Measurements from ENCODE around the gene BCL7B. TPM values are rescaled to one million over a fixed set of nuclear protein-coding genes. Genes with fewer than 3 reads are reported as not detected.
A peak's percentile ranks its signal among the peaks of the same experiment; 100 is the strongest.
"Not testable (repeated sequence)": the region's sequence is repeated elsewhere in the genome, so short reads cannot be mapped to it uniquely, and the experiment has no call there.

Gene BCL7B
- total RNA-seq, 2 experiments from 2014 or later = 69.7 to 93.0 TPM

GRCh38 chr7:73567846-73568685 lies 10.6 kb upstream of the BCL7B start:
- H3K36me3 Mint-ChIP-seq (ENCODE audit: low read depth) = peaks cover 33% of the 10 kb centered on the region
- ChIA-PET CTCF (interaction anchor here (0.5 to 0.8 kb wide), 4 partner anchors 9 to 108 kb away, joined by 3 to 4 read pairs (median 3); no protein-coding TSS in a partner anchor), POLR2A (no interaction called here)
- H3K4me1 Mint-ChIP-seq = peaks cover 30% of the 10 kb centered on the region
- H3K27ac Mint-ChIP-seq = peak overlapping the region; percentile 63
- H3K4me3 Mint-ChIP-seq = no peak overlapping the region
- DNase-seq = no peak
- no peaks in the 10 kb centered on the region for H3K27me3 Mint-ChIP-seq
- no peaks in the 10 kb centered on the region for H3K9me3 Mint-ChIP-seq

- Mint-ChIP-seq H3K27me3 (no peaks in the 10 kb centered on the region), H3K4me3 (no peak overlapping the region), H3K27ac (no peak overlapping the region), H3K4me1 (peaks cover 30% of the 10 kb centered on the region), H3K9me3 (no peaks in the 10 kb centered on the region), H3K36me3 (ENCODE audit: low read depth) (peaks cover 25% of the 10 kb centered on the region)
- ChIA-PET POLR2A (no interaction called here), CTCF (interaction anchor here (0.6 to 1.0 kb wide), 2 partner anchors 9 to 162 kb away, joined by 3 to 4 read pairs; no protein-coding TSS in a partner anchor)
- no peak for DNase-seq
These were observed 9.7 kb upstream of the BCL7B start for GRCh38 chr7:73567140-73567539.

GRCh38 chr7:73566431-73566830 lies 8.9 kb upstream of the BCL7B start:
- not testable (repeated sequence) for H3K9me3 Mint-ChIP-seq, DNase-seq, H3K27me3 Mint-ChIP-seq
- Mint-ChIP-seq H3K27ac (peak overlapping the region; percentile 88), H3K4me3 (peak overlapping the region; percentile 70), H3K36me3 (ENCODE audit: low read depth) (peaks cover 21% of the 10 kb centered on the region), H3K4me1 (peaks cover 30% of the 10 kb centered on the region)
- ChIA-PET CTCF (interaction anchor here (0.7 to 1.1 kb wide), 4 partner anchors 9 to 163 kb away, joined by 3 read pairs; no protein-coding TSS in a partner anchor), POLR2A (interaction anchor here (0.6 kb wide), 1 partner anchor 11 kb away, joined by 3 read pairs; no protein-coding TSS in a partner anchor)

- Mint-ChIP-seq H3K36me3 (ENCODE audit: low read depth) (peaks cover 15% of the 10 kb centered on the region), H3K27me3 (no peaks in the 10 kb centered on the region), H3K9me3 (no peaks in the 10 kb centered on the region), H3K27ac (peak overlapping the region; percentile 88), H3K4me3 (peak overlapping the region; percentile 70), H3K4me1 (peaks cover 30% of the 10 kb centered on the region)
- CTCF ChIA-PET = interaction anchor here (0.7 to 1.1 kb wide), 4 partner anchors 9 to 163 kb away, joined by 3 read pairs; no protein-coding TSS in a partner anchor
- DNase-seq = no peak
- POLR2A ChIA-PET = interaction anchor here (0.6 kb wide), 3 partner anchors 9 to 18 kb away, joined by 3 to 4 read pairs (median 3); no protein-coding TSS in a partner anchor
These were observed 8.3 kb upstream of the BCL7B start for GRCh38 chr7:73565675-73566340.

GRCh38 chr7:73560109-73560835 lies 2.8 kb upstream of the BCL7B start:
- Mint-ChIP-seq H3K9me3 (no peaks in the 10 kb centered on the region), H3K27ac (no peak overlapping the region), H3K4me3 (no peak overlapping the region), H3K4me1 (peaks cover 27% of the 10 kb centered on the region), H3K36me3 (ENCODE audit: low read depth) (peaks cover 11% of the 10 kb centered on the region), H3K27me3 (no peaks in the 10 kb centered on the region)
- ChIA-PET CTCF (interaction anchor here (0.6 to 2.0 kb wide), 5 partner anchors 15 to 38 kb away, joined by 3 to 7 read pairs (median 3); partner anchors contain the start of gene BAZ1B), POLR2A (no interaction called here)
- no peak for DNase-seq

GRCh38 chr7:73557108-73557396 lies 438 bp downstream of the BCL7B start:
- H3K9me3 Mint-ChIP-seq = no peaks in the 10 kb centered on the region
- H3K36me3 Mint-ChIP-seq (ENCODE audit: low read depth) = peaks cover 19% of the 10 kb centered on the region
- ChIA-PET POLR2A (interaction anchor here (0.6 kb wide), 1 partner anchor 8 kb away, joined by 3 read pairs; no protein-coding TSS in a partner anchor), CTCF (interaction anchor here (0.9 to 1.4 kb wide), 2 partner anchors 15 to 27 kb away, joined by 4 read pairs; no protein-coding TSS in a partner anchor)
- H3K4me3 Mint-ChIP-seq = peak overlapping the region; percentile 94
- H3K27ac Mint-ChIP-seq = peak overlapping the region; percentile 91
- DNase-seq = peak; percentile 91
- H3K27me3 Mint-ChIP-seq = no peaks in the 10 kb centered on the region
- peaks cover 44% of the 10 kb centered on the region for H3K4me1 Mint-ChIP-seq

GRCh38 chr7:73556208-73557107 lies 1.0 kb downstream of the BCL7B start:
- H3K4me1 Mint-ChIP-seq = peaks cover 45% of the 10 kb centered on the region
- ChIA-PET POLR2A (interaction anchor here (0.6 kb wide), 1 partner anchor 9 kb away, joined by 3 read pairs; no protein-coding TSS in a partner anchor), CTCF (interaction anchor here (0.9 to 1.4 kb wide), 3 partner anchors 15 to 34 kb away, joined by 3 to 4 read pairs (median 4); no protein-coding TSS in a partner anchor)
- DNase-seq = no peak
- peak overlapping the region; percentile 89 for H3K27ac Mint-ChIP-seq
- peaks cover 20% of the 10 kb centered on the region for H3K36me3 Mint-ChIP-seq (ENCODE audit: low read depth)
- no peaks in the 10 kb centered on the region for H3K27me3 Mint-ChIP-seq
- peak overlapping the region; percentile 94 for H3K4me3 Mint-ChIP-seq
- H3K9me3 Mint-ChIP-seq = no peaks in the 10 kb centered on the region

- Mint-ChIP-seq H3K27me3 (no peaks in the 10 kb centered on the region), H3K27ac (peak overlapping the region; percentile 89), H3K4me3 (peak overlapping the region; percentile 94), H3K9me3 (no peaks in the 10 kb centered on the region), H3K4me1 (peaks cover 47% of the 10 kb centered on the region), H3K36me3 (ENCODE audit: low read depth) (peaks cover 22% of the 10 kb centered on the region)
- no peak for DNase-seq
- CTCF ChIA-PET = interaction anchor here (0.8 to 1.4 kb wide), 5 partner anchors 10 to 33 kb away, joined by 3 to 4 read pairs (median 3); no protein-coding TSS in a partner anchor
- POLR2A ChIA-PET = no interaction called here
These were observed 2.0 kb downstream of the BCL7B start for GRCh38 chr7:73555411-73555982.

GRCh38 chr7:73550093-73550492 lies 7.4 kb downstream of the BCL7B start:
- DNase-seq, POLR2A ChIA-PET, H3K27ac Mint-ChIP-seq, H3K4me3 Mint-ChIP-seq, H3K27me3 Mint-ChIP-seq, H3K9me3 Mint-ChIP-seq: not testable (repeated sequence)
- peaks cover 44% of the 10 kb centered on the region for H3K4me1 Mint-ChIP-seq
- CTCF ChIA-PET = interaction anchor here (0.6 to 1.0 kb wide), 2 partner anchors 14 to 82 kb away, joined by 3 to 4 read pairs; no protein-coding TSS in a partner anchor
- H3K36me3 Mint-ChIP-seq (ENCODE audit: low read depth) = peaks cover 22% of the 10 kb centered on the region

GRCh38 chr7:73549176-73549575 lies 8.3 kb downstream of the BCL7B start:
- Mint-ChIP-seq H3K4me3 (no peak overlapping the region), H3K4me1 (peaks cover 37% of the 10 kb centered on the region), H3K27ac (no peak overlapping the region), H3K27me3 (no peaks in the 10 kb centered on the region), H3K9me3 (no peaks in the 10 kb centered on the region), H3K36me3 (ENCODE audit: low read depth) (peaks cover 23% of the 10 kb centered on the region)
- ChIA-PET POLR2A (no interaction called here), CTCF (interaction anchor here (0.6 to 1.3 kb wide), 4 partner anchors 9 to 28 kb away, joined by 3 read pairs; no protein-coding TSS in a partner anchor)
- DNase-seq = no peak

GRCh38 chr7:73547841-73548240 lies 9.6 kb downstream of the BCL7B start:
- H3K27me3 Mint-ChIP-seq = no peaks in the 10 kb centered on the region
- peak overlapping the region; percentile 57 for H3K27ac Mint-ChIP-seq
- H3K4me1 Mint-ChIP-seq = peaks cover 37% of the 10 kb centered on the region
- ChIA-PET CTCF (interaction anchor here (0.6 to 2.6 kb wide), 6 partner anchors 11 to 583 kb away, joined by 3 to 6 read pairs (median 4); partner anchors contain the start of genes BAZ1B and VPS37D), POLR2A (interaction anchor here (0.6 kb wide), 1 partner anchor 18 kb away, joined by 4 read pairs; no protein-coding TSS in a partner anchor)
- DNase-seq = no peak
- H3K9me3 Mint-ChIP-seq = no peaks in the 10 kb centered on the region
- no peak overlapping the region for H3K4me3 Mint-ChIP-seq
- peaks cover 27% of the 10 kb centered on the region for H3K36me3 Mint-ChIP-seq (ENCODE audit: low read depth)
